NCI-H1105 treated with DMSO at 0.1 percent for 48 hours (cell line): ENCODE results near the gene PLD5.
"Not testable (repeated sequence)": the region's sequence is repeated elsewhere in the genome, so short reads cannot be mapped to it uniquely, and the experiment has no call there.

Source experiments
- DNase-seq: peaks from one replicate; lab custom pipeline; 2025; lab: John Stamatoyannopoulos, UW

The PLD5 gene

DNA sequence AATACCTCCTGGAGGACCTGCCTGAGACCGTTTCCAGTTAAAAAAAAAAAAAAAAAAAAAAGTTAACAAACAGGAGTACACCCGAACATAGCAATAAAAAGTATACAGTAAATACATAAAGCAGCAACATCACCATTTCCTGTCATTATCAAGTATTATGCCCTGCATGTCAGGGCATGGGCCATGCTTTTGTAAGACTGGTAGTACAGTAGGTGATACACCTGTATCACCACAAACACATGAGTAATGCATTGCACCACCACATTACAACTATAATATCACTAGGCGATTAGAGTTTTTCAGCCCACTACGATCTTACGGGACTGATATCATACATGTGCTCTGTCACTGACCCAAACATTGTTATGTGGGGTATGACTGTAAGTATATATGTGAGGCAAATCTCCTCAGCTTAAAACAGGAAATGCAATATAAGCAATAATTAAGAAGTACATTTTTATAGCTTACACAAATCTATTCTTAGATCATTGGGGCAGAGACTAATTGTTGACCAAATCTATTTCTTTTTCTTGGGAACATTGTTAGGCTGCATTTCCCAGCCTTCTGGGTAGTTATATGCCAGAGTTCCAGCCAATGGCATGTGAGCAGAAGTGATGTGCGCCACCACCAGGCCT, 98.1 kb downstream of the PLD5 start:
- peak; percentile 62 for DNase-seq

DNA sequence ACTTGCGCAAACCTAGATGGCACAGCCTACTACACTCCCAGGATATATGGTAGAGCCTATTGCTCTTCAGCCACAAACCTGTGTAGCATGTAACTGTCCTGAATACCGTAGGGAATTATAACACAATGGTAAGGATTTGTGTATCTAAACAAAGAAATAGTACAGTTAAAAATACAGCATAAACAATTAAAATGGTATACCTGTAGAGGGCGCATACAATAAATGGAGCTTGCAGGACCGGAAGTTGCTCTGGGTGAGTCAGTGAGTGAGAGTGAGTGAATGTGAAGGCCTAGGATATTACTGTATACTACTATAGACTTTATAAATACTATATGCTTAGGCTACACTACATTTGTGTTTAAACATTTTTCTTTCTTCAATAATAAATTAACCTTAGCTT, 99.3 kb downstream of the PLD5 start:
- no peak for DNase-seq

DNA sequence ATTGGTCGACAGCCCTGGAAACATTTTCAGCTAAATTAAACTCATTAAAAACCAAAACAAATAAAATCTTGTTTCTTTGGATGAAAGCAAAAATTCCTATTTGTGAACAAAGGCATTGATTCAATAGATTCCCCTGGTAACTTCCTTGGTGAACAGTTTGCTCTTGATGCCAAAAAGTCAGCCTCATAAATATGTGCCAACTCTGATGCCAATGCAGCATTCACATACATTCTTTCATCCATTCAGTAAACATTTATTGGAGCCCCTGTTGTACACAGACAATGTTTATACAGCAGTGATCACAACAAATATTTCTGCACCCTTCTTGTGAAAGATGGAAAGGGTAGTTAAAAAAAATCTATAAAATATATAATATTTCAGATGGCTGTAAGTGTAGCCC, 107.8 kb downstream of the PLD5 start:
- DNase-seq, result no peak

DNA sequence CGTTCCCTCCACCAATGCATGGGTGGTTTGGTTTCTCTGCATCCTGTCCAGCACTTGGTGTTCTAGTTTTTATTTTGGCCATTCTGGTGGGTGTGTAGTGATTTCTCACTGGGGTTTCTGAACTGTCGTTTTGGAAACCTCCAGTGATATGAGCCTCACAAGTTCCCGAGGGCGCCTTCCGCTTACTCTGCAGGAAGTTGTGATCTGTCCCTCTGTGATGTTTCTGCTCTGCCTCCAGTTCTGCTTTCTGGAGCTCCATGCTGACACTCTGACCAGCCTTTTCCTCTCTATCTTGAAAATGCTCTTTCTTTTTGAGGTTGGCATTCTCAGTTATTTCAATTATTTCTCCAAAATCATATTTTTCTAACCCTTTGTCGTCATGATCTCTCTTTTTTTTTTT, 111.6 kb downstream of the PLD5 start:
- DNase-seq, result no peak

DNA sequence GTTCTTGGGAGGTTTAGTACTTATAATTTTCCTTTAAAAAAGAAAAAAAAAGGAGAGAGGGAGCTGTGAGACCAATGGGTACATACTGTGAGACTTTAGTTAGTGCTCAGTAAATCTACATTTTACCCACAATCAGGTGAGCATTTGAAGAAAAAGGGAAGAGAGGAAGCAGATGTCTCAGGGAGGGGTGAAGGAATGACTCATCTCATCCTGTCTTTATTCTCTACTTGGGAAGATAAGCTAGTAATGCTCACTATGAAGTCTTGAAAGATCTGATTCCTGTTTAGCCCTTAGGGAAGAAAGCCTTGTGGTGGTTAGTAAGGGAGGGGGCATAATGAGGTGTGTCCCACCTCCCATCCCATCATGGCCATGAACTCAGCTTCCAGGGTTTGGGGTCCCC, 112.6 kb downstream of the PLD5 start:
- DNase-seq, result no peak

DNA sequence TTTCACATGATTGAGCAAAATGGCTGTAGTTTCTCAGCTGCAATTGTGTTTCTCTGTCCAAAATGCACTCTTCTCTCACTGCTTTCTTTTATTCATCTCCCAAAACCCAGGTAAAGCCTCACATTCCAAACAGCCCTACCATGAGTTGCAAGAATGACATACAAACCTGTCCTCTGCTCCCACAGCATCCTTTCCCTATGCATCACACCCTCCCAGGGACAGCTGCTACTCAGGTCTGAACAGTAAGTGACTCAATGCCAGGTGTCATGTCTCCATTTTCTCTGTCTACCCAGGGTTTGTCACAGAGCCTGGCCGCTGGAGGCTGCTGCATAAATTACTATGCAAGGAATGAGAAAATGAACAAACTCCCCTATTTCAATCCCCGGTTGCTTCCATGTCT, 118.5 kb downstream of the PLD5 start:
- no peak for DNase-seq

DNA sequence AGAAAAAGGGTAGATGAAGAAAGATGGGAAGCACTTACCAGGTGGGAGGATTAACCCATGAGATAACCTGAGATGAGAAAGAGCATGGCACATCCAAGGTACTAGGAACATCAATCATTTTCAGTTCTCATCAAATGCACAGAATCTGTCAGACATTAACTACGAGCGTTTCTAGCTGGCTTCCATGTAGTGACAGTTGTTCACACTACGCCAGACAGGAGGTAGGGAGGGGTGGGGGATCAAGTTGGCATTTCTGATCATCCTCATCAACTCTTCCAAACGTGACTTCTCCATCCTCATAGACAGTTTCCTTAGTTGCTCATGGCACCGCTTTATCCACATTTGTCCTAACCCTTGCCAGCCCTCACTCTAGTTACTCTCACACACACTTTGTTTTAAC, 120.2 kb downstream of the PLD5 start:
- DNase-seq, result no peak

DNA sequence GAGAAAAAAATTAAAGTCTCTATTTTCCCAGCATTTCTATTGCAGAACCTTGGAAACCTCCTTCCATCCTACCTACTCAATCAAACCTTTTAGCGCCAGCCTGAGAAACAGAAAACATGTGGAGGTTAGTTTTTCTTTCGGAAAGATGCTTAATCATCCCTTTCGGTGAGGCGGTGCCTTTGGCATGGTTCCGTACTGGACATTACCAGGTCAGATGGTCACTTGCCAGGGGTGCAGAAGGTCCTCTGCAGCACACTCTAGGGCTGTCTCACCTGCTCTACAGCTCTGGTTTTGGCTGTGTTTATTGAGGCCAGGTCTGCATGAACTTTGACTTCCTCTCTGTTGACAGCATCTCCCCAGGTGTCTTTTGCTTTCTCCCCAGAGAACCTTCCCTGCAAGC, 121.5 kb downstream of the PLD5 start:
- no peak for DNase-seq

DNA sequence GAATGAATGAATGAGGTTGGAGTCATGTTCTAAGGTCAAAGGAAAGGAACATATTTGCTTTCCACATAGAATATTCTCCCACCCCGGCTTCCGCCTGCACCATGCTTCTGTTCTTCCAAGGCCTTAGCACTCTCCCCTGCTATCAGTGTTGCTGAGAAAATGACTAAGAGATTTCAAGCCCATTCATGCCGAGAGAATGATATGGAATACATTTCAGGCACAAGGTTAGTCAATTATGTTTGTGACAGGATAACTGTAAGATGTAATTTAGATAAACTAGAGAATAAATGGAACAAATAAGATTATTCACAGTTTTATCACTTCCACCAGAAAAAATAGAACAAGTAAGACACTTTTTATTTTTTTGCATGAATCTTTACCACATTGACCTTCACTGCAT, 122.6 kb downstream of the PLD5 start:
- DNase-seq, result no peak

DNA sequence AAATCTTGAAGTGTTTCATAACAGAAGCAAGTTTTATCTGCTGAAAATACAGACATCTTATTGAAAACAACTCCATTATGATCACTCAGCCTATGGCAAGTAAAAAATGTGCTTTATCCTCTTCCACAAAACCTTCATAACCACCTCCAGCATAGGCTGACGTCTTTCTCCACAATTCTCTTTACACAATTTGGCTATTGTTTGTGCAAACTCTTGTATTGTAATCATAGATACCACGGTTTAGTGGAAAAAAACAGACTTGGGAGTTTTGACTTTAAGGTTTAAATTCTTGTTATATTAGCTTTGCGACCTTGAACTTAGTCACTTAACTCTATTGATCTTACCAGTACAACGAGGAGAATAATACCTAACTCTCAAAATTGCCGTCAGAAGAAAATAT, 126.1 kb downstream of the PLD5 start:
- no peak for DNase-seq

DNA sequence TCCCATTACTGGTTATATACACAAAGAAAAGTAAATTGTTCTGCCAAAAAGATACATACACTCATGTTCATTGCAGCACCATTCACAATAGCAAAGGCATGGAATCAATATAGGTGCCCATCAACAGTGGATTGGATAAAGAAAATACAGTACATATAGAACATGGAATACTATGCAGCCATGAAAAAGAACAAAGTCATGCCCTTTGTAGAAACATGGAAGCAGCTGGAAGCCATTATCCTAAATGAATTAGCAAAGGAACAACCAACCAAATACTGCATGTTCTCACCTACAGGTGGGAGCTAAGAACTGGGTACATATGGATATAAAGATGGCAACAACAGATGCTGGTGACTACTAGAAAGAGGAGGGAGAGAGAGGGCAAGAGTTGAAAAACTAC, 132.6 kb downstream of the PLD5 start:
- no peak for DNase-seq

DNA sequence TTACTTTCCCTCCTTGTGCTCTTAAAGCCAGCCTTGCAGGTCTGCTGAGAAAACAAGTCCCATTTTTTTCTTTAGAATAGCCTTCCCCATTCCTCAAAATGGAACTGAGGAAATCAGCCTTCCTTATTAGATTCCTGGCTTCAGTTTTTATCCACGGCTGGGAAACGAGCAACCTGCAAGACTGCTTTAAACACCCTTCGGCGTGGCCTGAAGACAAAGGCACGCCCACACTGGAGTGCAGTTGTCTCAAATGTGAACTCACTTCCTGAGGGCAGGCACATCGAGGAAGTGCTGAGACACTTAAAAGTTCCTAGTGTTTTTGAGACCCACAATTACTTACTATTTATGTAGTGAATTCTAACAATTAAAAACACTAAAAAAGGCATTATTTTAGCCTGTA, 148.4 kb downstream of the PLD5 start:
- not testable (repeated sequence) for DNase-seq

DNA sequence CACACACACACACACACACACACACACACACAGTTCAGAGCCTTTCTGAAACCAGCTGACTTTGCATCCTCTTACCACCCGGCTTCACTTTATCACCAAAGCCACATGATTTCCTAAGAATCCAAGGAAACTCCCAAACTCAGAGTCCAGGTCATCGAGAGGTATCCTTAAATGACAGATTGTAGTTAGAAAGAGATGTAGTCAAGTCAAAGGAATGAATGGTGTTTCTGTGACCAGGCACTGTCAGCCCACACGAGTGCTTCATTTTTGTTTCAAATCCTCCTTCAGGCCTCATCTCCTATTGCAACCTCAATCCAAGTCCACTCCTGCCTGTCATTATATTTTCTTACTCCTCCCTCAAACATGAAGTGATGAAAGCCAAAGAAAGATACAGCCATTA, 174.1 kb downstream of the PLD5 start:
- DNase-seq, result not testable (repeated sequence)

DNA sequence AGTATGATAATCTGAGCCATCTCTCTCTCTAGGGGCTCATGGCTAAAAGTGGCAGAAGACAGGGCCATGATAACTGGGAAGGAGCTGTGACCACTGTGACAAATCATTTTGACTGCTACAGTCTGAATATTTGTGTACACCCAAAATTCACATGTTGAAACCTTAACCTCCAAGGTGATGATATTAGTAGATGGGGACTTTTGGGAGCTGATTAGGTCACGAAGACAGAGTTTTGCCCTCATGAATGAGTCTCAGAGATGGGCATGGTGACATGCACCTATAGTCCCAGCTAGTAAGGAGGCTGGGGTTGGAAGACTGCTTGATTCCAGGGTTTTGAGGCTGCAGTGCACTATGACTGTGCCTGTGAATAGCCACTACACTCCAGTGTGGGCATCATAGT, 174.9 kb downstream of the PLD5 start:
- no peak for DNase-seq

DNA sequence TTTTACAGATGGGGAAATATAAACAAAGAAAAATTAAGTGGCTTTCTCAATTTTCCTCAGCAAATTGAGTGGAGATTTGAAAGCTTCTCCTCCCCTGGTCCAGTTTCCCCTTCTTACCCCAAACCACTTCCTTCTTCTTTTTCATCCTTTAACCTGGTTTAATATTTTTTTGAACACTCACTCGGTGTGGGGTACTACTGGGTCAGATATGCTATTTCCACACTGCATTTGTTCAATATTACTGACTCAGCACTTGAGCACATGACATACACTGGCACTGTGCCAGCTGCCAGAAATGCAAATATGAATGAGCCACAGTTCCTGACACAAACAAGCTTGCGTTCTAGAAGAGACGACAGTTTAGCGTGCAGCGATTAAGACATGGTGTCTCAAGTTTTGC, 193.6 kb downstream of the PLD5 start:
- not testable (repeated sequence) for DNase-seq

DNA sequence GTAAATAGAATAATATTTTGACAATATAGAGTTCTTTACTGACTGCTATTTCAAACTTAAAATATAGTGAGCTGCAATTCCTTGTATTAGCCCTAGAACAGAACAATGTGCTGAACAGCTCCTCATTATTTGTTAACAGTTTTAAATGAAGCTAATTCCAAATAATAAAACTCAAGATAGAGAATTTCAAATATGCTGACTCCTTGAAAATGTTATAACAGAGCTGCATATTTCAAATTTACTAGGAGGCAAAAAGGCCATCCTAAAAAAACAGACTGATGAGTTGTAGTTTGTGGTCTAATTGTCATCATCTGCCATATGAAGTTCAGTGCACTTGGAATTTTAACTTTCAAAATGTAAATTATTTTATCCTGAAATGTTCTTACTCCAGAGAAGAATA, 197.1 kb downstream of the PLD5 start:
- DNase-seq, result not testable (repeated sequence)

DNA sequence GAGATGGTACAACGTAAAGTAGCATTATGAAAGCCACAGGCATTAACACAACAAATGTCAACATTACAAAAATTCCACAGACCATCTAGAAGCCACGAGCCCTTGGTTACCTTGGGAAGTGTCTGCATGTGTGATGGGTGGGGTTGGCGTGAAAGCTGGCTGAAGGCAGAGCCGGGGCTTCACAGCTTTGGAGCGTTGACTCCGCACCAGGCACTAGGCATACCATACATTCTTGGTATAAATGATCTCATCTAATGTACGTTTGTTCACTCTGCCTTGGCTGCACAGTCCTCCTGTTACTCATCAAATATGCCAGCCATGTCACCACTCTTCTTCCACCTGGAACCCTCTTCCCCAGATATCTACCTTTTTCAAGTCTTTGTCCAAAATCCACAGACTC, 202.5 kb downstream of the PLD5 start:
- not testable (repeated sequence) for DNase-seq

DNA sequence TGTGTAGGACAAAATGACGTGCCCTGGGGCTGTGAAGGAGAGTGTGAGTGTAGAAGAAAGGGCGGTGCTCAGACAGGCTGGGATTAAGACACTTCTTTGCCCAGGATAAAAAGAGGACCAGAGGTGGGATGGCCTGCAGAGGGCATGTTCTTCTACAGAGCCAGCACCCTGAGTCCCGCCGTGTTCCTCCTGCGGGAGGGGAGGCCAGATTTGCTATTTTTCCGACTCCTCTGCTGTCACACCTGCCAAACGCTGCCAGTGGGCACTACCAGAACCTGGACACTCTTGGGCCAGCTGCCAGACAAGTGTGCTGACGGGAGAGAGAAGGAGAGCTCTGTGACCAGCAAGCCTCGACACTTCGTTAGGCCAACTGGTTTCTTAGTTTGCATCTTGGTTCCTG, 206.4 kb downstream of the PLD5 start:
- no peak for DNase-seq

DNA sequence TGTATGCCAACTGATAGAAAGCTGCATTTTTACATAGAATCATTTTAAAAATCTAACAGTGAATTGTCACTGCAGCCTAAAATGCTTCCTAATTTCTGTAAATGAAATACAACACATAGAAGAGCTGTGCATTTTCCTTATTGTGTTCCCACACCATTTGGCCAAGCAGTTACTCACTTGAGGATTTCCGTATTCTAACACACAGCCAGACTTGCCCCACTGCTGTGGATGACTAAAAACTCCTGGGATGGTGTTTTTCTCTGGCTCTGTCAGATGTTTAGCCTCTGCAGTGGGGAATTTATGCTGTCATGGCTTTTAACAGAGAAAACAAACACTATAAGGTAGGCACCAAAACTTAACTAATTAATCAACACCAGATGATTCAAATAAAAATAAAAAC, 209.6 kb downstream of the PLD5 start:
- DNase-seq, result not testable (repeated sequence)

DNA sequence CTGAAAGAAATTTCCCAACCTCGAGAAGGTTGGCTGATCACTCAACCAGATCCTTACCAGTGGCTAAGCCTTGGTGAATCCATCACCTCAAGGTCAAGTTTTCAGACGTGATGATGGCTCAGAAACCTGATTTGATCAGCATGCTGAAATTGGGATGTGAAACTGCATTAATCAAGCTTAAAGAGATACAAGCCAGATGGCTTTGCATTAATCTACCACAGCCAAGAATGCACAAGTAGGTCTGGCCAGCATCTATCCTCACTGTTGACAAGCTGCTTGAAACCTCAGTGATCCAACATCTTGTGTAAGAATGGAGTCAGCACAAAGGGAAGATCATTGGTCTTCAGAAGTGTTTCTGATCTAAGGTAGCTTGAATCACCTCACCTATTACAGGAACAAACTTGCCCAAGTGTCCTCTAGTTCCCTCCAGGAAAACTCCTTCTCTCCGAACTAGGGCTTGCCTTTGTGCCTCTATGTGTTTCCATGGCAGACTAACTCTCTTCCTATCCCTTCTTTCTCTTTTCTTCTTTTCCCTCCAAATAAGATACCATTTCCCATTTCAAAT, 210.3 kb downstream of the PLD5 start:
- not testable (repeated sequence) for DNase-seq

DNA sequence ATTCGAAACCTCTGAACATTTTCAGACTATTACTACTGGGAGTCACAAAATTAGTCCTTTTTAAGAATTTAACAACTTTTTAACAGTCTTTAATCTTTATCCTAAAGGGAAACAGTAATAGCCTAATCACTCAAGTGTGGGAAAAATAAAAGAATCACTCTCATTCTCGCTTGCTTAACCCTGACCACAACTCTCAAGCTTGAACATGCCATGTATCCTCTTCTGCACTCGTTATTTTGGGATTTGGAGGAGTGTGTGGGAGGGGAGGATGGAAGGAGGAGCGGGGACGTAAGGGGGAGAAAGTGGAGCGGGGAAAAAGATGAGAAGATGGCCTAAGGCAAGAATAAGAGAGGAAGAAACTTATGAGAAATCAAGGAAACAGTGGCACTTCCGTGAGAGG, 215.8 kb downstream of the PLD5 start:
- not testable (repeated sequence) for DNase-seq

DNA sequence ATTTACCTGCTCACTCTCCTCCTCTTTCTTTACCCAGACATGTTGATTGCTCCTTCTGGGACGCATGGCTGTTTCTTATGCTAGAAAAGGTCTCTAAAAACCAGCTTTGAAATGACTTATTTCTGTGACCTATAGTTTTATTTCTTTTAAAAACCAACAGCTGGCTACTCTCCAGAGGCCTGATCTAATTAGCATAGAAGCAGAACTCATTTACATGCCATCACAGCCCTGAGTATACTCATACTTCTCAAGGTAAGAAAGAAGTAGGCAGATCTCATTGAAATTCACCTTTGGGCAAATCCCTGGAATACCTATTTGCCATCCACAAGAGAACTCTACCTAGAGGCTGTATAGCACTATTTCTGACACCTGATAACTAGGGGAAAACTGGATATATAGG, 230.7 kb downstream of the PLD5 start:
- not testable (repeated sequence) for DNase-seq

DNA sequence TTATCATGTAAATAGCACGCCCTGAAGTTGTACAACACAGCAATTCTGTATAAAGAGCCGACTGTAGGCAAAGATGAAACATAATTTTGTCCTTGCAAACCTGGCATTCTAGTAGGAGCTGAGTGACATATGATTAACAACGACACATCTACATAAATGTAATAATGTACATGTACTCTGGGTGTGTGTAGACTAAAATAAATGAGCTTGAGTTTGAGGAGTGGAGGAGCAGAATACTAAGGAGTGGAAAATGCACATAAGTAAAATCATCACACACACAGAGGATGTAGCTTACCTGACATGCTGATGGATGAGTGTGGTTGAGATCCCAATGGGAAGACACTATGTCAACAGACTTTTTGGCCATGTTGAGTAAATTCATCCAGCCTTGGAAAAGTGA, 236.4 kb downstream of the PLD5 start:
- DNase-seq, result not testable (repeated sequence)

DNA sequence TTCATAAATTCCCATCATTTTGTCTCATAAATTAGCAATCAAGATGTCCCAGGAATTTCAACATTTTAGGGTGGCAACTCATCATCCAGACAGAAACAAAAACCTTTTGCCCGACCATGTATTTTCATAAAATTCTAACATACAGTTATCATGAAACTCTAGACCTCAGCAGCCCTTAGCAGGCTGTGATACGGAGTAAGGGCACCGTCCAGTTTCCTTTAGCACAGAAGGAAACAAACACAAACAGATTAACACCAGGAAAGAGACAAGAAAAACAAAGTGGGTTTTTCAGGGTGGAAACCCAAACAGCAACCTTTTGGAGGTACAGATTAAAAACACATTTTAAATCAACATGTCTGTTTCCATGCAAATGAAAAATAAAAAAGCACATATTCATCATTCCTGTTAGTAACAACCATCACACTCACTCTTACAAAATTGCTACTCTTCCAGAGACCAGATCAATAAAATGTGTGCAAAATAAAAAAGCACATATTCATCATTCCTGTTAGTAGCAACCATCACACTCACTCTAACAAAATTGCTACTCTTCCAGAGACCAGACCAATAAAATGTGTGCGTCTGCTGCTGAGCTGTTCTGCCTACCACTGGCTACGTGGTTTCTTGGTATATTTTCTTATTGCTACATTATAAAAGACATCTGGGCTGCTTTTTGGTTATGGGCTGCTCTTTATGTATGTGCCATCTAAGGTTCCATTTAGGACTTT, 241.6 kb downstream of the PLD5 start:
- not testable (repeated sequence) for DNase-seq
